A549 (cell line): Measurements from ENCODE around the gene KCNJ1. TPM values are rescaled to one million over a fixed set of nuclear protein-coding genes. Genes with fewer than 3 reads are reported as not detected.

ENCODE experiments used
- ATAC-seq, 2 experiments: fragments of 200-7000 bp in 1 of 2; fragments of >200 bp in 1 of 2; cut with Nextera tagmentation in 1 of 2; cut with Tn5 transposase in 1 of 2; 3 replicates each; pipeline versions ENCODE4 v1.8.0 to v1.9.1; 2018 to 2020; ENCODE audit warnings: mild to moderate bottlenecking in 1 of 2, moderate library complexity in 1 of 2
- CTCF ChIA-PET: fragments of 300-600 bp; sonication (Branson Sonifier 250); formaldehyde crosslinking; extraction: SDS; loops from one replicate; lab custom pipeline; 2021; ENCODE audit warnings: antibody characterized with exemption, inconsistent platforms; lab: Yijun Ruan, JAX
- POLR2A ChIA-PET: fragments of 350-600 bp; formaldehyde crosslinking; extraction: SDS; loops from one replicate; lab custom pipeline; 2021; ENCODE audit warnings: antibody characterized with exemption, inconsistent platforms; lab: Yijun Ruan, JAX
- DNase-seq, 2 experiments: peaks; one replicate each; pipeline versions ENCODE4 v3.0.0 to v3.0.0-alpha.2; 2011 to 2016; ENCODE audit warnings: low read depth in 1 of 2, low spot score in 1 of 2
- FAIRE-seq: peaks from 2 replicates; lab custom pipeline; 2011; peaks lifted over from hg19 to GRCh38; lab: Jason Lieb, UNC
- H3K27ac ChIP-seq, 2 experiments: fragments of >200 bp; sonication (Bioruptor Twin); formaldehyde crosslinking; 3 replicates each; pipeline ENCODE4 v1.5.1; 2016 to 2017
- H3K4me1 ChIP-seq: fragments of >200 bp; sonication (Bioruptor Twin); formaldehyde crosslinking; 3 replicates; pipeline ENCODE4 v1.6.1; 2016
- H3K4me2 ChIP-seq: fragments of >200 bp; sonication (Bioruptor Twin); formaldehyde crosslinking; 3 replicates; pipeline ENCODE4 v1.6.1; 2016
- H3K4me3 ChIP-seq: fragments of >200 bp; sonication (Bioruptor Twin); formaldehyde crosslinking; 3 replicates; pipeline ENCODE4 v1.5.1; 2016
- H3K9me3 ChIP-seq: fragments of >200 bp; sonication (Bioruptor Twin); formaldehyde crosslinking; 3 replicates; pipeline ENCODE4 v1.6.1; 2016
- BHLHE40 ChIP-seq: IDR thresholded peaks from 2 replicates; pipeline ENCODE4 v1.6.1; 2012; ENCODE audit warnings: low read depth, low read length, inconsistent platforms
- CBX2 ChIP-seq: fragments of 200-600 bp; sonication (generic); IDR thresholded peaks from 2 replicates; pipeline ENCODE4 v1.6.1; 2016; ENCODE audit warnings: low read depth, mild to moderate bottlenecking, borderline replicate concordance
- CBX8 ChIP-seq: fragments of 200-600 bp; sonication (generic); IDR thresholded peaks from 2 replicates; pipeline ENCODE4 v1.6.1; 2016
- CEBPB ChIP-seq, 2 experiments: fragments of >200 bp in 1 of 2; sonication (Bioruptor Twin) in 1 of 2; formaldehyde crosslinking in 1 of 2; IDR thresholded peaks; 2 replicates each; pipeline ENCODE4 v1.6.1; 2012 to 2016
- CHD4 ChIP-seq: fragments of 200-600 bp; sonication (generic); IDR thresholded peaks from 2 replicates; pipeline ENCODE4 v1.6.1; 2016; ENCODE audit warnings: antibody characterized with exemption, mild to moderate bottlenecking, borderline replicate concordance
- EHMT2 ChIP-seq: fragments of 200-600 bp; sonication (generic); IDR thresholded peaks from 2 replicates; pipeline ENCODE4 v1.6.1; 2016; ENCODE audit warnings: antibody characterized with exemption, low read depth, mild to moderate bottlenecking, moderate library complexity
- EP300 ChIP-seq, 2 experiments: fragments of >200 bp; sonication (Bioruptor Twin); formaldehyde crosslinking; IDR thresholded peaks; 2 replicates in 1 of 2; 3 replicates in 1 of 2; pipeline ENCODE4 v1.6.1; 2016 to 2017
- FOSL2 ChIP-seq, 2 experiments: fragments of 450-650 bp in 1 of 2; fragments of >200 bp in 1 of 2; sonication (Bioruptor Twin) in 1 of 2; formaldehyde crosslinking; IDR thresholded peaks; 2 replicates each; pipeline versions ENCODE4 v1.5.0 to v1.6.1; 2016 to 2020; ENCODE audit warnings: mild to moderate bottlenecking in 1 of 2, moderate library complexity in 1 of 2
- FOXS1 ChIP-seq: fragments of 250-450 bp; sonication (Bioruptor Pico); IDR thresholded peaks from 2 replicates; pipeline ENCODE4 v1.5.0; 2020; ENCODE audit warnings: mild to moderate bottlenecking, moderate library complexity
- GATA3 ChIP-seq: IDR thresholded peaks from 2 replicates; pipeline ENCODE4 v1.6.1; 2012; ENCODE audit warnings: borderline replicate concordance
- HOXA7 ChIP-seq: fragments of 250-450 bp; sonication (Bioruptor Pico); IDR thresholded peaks from 2 replicates; pipeline ENCODE4 v1.5.0; 2020; ENCODE audit warnings: mild to moderate bottlenecking, moderate library complexity
- HOXB13 ChIP-seq: fragments of 250-450 bp; sonication (Bioruptor Pico); IDR thresholded peaks from 2 replicates; pipeline ENCODE4 v1.5.0; 2020; ENCODE audit warnings: low read depth, mild to moderate bottlenecking, moderate library complexity
- JUNB ChIP-seq: fragments of >200 bp; sonication (Bioruptor Twin); formaldehyde crosslinking; IDR thresholded peaks from 2 replicates; pipeline ENCODE4 v1.6.1; 2016
- KDM5A ChIP-seq: fragments of 200-600 bp; sonication (generic); IDR thresholded peaks from 2 replicates; pipeline ENCODE4 v1.6.1; 2016; ENCODE audit warnings: antibody characterized with exemption, mild to moderate bottlenecking
- MAZ ChIP-seq: fragments of 150-350 bp; IDR thresholded peaks from 2 replicates; pipeline ENCODE4 v1.6.1; 2014; ENCODE audit warnings: antibody characterized with exemption, low read depth, low read length, borderline replicate concordance
- MYC ChIP-seq: IDR thresholded peaks from 2 replicates; pipeline ENCODE4 v1.6.1; 2012; ENCODE audit warnings: mild to moderate bottlenecking, inconsistent platforms, low read length, improper control_type of control experiment, borderline replicate concordance
- NPAS2 ChIP-seq: fragments of 250-450 bp; sonication (Bioruptor Pico); IDR thresholded peaks from 2 replicates; pipeline ENCODE4 v1.8.0; 2022; ENCODE audit warnings: mild to moderate bottlenecking, moderate library complexity, borderline replicate concordance
- PHF8 ChIP-seq: fragments of 200-600 bp; sonication (generic); IDR thresholded peaks from 2 replicates; pipeline ENCODE4 v1.6.1; 2016; ENCODE audit warnings: low read depth, mild to moderate bottlenecking, antibody characterized with exemption, moderate library complexity, borderline replicate concordance
- POLR2A ChIP-seq: IDR thresholded peaks from 2 replicates; pipeline ENCODE4 v1.6.1; 2012; ENCODE audit warnings: mild to moderate bottlenecking, low read length
- POLR2AphosphoS2 ChIP-seq: conservative IDR thresholded peaks from 2 replicates; pipeline ENCODE4 v1.6.1; 2012; ENCODE audit warnings: low read length, improper control_type of control experiment, inconsistent platforms
- RARB ChIP-seq: fragments of 250-450 bp; sonication (Bioruptor Pico); IDR thresholded peaks from 2 replicates; pipeline ENCODE4 v1.8.0; 2021; ENCODE audit warnings: mild to moderate bottlenecking, moderate library complexity
- TFCP2L1 ChIP-seq: fragments of 250-450 bp; sonication (Bioruptor Pico); IDR thresholded peaks from 2 replicates; pipeline ENCODE4 v1.5.0; 2021; ENCODE audit warnings: mild to moderate bottlenecking
- ZNF302 ChIP-seq: fragments of 250-450 bp; sonication (Bioruptor Pico); IDR thresholded peaks from 2 replicates; pipeline ENCODE4 v1.9.0; 2021; ENCODE audit warnings: inconsistent platforms, mild to moderate bottlenecking, moderate library complexity
- WGBS: methylation state at CpG from one replicate; pipeline ENCODE4 v1.1.6; 2017; ENCODE audit errors: missing lambda C conversion rate; 5-methylcytosine and 5-hydroxymethylcytosine counted together
- polyA plus RNA-seq, 4 experiments: library from polyadenylated mRNA; depleted of rRNA in 3 of 4; stranded (reverse); fragments of >200 nt; fragmentation: RNase III in 1 of 4; extraction: RNeasy Plus Mini Kit Qiagen cat#74134 plus additional on column Dnase treatment in 1 of 4; gene quantifications; 2 replicates in 3 of 4; 3 replicates in 1 of 4; pipeline ENCODE4 v1.2.3, GENCODE V29; 2011 to 2017
- TF ChIP-seq, protein P1 (sequence below): fragments of 150-350 bp; IDR thresholded peaks from 2 replicates; pipeline ENCODE4 v1.6.1; 2014; ENCODE audit warnings: low read depth, mild to moderate bottlenecking, low read length
- TF ChIP-seq, protein P2 (sequence below): fragments of 250-450 bp; sonication (Bioruptor Pico); IDR thresholded peaks from 2 replicates; pipeline ENCODE4 v1.5.0; 2021; ENCODE audit warnings: mild to moderate bottlenecking, moderate library complexity, borderline replicate concordance
- TF ChIP-seq, protein P3 (sequence below): fragments of 450-650 bp; IDR thresholded peaks from 2 replicates; pipeline ENCODE4 v1.6.1; 2014; ENCODE audit warnings: antibody characterized with exemption
- TF ChIP-seq, protein P4 (sequence below): IDR thresholded peaks from 2 replicates; pipeline ENCODE4 v1.6.1; 2012; ENCODE audit warnings: low read depth, borderline replicate concordance

KCNJ1 gene
- polyA plus RNA-seq, 2 of the 4 experiments (the other 2 are of a cell fraction), result 0.12 TPM; not detected in 1

DNA sequence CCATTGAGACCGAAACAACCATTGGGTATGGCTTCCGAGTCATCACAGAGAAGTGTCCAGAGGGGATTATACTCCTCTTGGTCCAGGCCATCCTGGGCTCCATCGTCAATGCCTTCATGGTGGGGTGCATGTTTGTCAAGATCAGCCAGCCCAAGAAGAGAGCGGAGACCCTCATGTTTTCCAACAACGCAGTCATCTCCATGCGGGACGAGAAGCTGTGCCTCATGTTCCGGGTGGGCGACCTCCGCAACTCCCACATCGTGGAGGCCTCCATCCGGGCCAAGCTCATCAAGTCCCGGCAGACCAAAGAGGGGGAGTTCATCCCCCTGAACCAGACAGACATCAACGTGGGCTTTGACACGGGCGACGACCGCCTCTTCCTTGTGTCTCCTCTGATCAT, 44.6 kb upstream of the KCNJ1 start (continued):
- TF ChIP-seq, protein P1, sequence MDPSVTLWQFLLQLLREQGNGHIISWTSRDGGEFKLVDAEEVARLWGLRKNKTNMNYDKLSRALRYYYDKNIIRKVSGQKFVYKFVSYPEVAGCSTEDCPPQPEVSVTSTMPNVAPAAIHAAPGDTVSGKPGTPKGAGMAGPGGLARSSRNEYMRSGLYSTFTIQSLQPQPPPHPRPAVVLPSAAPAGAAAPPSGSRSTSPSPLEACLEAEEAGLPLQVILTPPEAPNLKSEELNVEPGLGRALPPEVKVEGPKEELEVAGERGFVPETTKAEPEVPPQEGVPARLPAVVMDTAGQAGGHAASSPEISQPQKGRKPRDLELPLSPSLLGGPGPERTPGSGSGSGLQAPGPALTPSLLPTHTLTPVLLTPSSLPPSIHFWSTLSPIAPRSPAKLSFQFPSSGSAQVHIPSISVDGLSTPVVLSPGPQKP, result no peak
- TF ChIP-seq MAZ (no peak), TFCP2L1 (CRISPR knock-in tag) (no peak), PHF8 (no peak), POLR2A (no peak), GATA3 (no peak)

DNA sequence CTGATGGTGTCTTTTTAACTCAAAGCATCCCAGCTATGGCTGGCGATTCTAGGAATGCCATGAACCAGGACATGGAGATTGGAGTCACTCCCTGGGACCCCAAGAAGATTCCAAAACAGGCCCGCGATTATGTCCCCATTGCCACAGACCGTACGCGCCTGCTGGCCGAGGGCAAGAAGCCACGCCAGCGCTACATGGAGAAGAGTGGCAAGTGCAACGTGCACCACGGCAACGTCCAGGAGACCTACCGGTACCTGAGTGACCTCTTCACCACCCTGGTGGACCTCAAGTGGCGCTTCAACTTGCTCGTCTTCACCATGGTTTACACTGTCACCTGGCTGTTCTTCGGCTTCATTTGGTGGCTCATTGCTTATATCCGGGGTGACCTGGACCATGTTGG, 44.1 kb upstream of the KCNJ1 start:
- Histone ChIP-seq H3K27ac (no peak overlapping the region), H3K4me3 (no peak overlapping the region), H3K9me3 (no peaks in the 10 kb centered on the region), H3K4me2 (no peak overlapping the region), H3K4me1 (peaks cover 15% of the 10 kb centered on the region)
- ChIA-PET CTCF (interaction anchor here (0.6 kb wide), 2 partner anchors 81 to 970 kb away, joined by 3 to 5 read pairs; no protein-coding TSS in a partner anchor), POLR2A (interaction anchor here (0.5 kb wide), 2 partner anchors 132 to 950 kb away, joined by 3 to 7 read pairs; no protein-coding TSS in a partner anchor)
- ATAC-seq, result no peak
- FAIRE-seq, result no peak
- WGBS, result 85% methylated on average over 16 of the region's 17 CpGs
- no peak for TF ChIP-seq GATA3
- no peak for TF ChIP-seq HOXB13 (CRISPR knock-in tag)
- TF ChIP-seq PHF8, result no peak
- TF ChIP-seq KDM5A, result no peak
- no peak for TF ChIP-seq FOXS1 (CRISPR knock-in tag)
- TF ChIP-seq, protein P2, sequence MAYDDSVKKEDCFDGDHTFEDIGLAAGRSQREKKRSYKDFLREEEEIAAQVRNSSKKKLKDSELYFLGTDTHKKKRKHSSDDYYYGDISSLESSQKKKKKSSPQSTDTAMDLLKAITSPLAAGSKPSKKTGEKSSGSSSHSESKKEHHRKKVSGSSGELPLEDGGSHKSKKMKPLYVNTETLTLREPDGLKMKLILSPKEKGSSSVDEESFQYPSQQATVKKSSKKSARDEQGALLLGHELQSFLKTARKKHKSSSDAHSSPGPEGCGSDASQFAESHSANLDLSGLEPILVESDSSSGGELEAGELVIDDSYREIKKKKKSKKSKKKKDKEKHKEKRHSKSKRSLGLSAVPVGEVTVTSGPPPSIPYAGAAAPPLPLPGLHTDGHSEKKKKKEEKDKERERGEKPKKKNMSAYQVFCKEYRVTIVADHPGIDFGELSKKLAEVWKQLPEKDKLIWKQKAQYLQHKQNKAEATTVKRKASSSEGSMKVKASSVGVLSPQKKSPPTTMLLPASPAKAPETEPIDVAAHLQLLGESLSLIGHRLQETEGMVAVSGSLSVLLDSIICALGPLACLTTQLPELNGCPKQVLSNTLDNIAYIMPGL, result no peak
- TF ChIP-seq BHLHE40, result no peak
- no peak for TF ChIP-seq CBX2
- TF ChIP-seq FOSL2 (IDR thresholded peaks at IDR 0.05), result no peak
- no peak for TF ChIP-seq FOSL2 (CRISPR knock-in tag; IDR thresholded peaks at IDR 0.05)
- no peak for TF ChIP-seq EP300 (IDR thresholded peaks at IDR 0.05)
- no peak for TF ChIP-seq ZNF302
- no peak for TF ChIP-seq CBX8
- no peak for DNase-seq

DNA sequence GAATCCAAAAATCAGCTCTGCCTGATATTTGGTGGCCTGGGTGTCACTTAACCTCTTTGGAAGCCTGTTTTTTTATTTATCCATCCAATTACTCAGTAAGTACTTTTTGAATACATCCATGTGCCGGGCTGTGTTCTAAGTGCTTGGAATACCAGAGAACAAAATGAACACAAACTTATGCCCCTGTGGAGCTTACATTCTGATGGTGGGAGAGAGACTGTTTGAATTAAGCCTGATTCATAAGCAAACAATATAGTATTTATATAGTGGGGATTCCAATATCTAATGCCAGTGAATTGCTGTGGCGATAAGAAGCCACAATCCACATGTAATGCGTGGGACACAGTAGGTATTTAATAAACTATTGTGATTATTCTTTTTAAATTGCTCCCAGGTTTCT, 43.5 kb upstream of the KCNJ1 start:
- Histone ChIP-seq H3K9me3 (no peaks in the 10 kb centered on the region), H3K27ac (no peak overlapping the region), H3K4me1 (peaks cover 15% of the 10 kb centered on the region), H3K4me3 (no peak overlapping the region), H3K4me2 (no peak overlapping the region)
- POLR2A ChIA-PET, result interaction anchor here (0.5 kb wide), 1 partner anchor 132 kb away, joined by 7 read pairs; no protein-coding TSS in a partner anchor
- WGBS, result 81% methylated on average over 3 of the region's 3 CpGs
- FAIRE-seq, result no peak
- TF ChIP-seq NPAS2 (CRISPR knock-in tag) (no peak), JUNB (no peak), POLR2AphosphoS2 (no peak), GATA3 (no peak), EP300 (IDR thresholded peaks at IDR 0.05) (no peak), RARB (CRISPR knock-in tag) (no peak), CBX8 (no peak), CBX2 (no peak), HOXA7 (CRISPR knock-in tag) (no peak), MYC (no peak), FOSL2 (IDR thresholded peaks at IDR 0.05) (no peak), FOSL2 (CRISPR knock-in tag; IDR thresholded peaks at IDR 0.05) (no peak), EHMT2 (no peak), CHD4 (no peak), KDM5A (no peak), CEBPB (IDR thresholded peaks at IDR 0.05) (no peak)
- TF ChIP-seq, protein P3, sequence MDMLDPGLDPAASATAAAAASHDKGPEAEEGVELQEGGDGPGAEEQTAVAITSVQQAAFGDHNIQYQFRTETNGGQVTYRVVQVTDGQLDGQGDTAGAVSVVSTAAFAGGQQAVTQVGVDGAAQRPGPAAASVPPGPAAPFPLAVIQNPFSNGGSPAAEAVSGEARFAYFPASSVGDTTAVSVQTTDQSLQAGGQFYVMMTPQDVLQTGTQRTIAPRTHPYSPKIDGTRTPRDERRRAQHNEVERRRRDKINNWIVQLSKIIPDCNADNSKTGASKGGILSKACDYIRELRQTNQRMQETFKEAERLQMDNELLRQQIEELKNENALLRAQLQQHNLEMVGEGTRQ, result no peak
- TF ChIP-seq, protein P4, sequence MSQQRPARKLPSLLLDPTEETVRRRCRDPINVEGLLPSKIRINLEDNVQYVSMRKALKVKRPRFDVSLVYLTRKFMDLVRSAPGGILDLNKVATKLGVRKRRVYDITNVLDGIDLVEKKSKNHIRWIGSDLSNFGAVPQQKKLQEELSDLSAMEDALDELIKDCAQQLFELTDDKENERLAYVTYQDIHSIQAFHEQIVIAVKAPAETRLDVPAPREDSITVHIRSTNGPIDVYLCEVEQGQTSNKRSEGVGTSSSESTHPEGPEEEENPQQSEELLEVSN, result no peak
- TF ChIP-seq, protein P1, result no peak
- no peak for DNase-seq
- CTCF ChIA-PET, result interaction anchor here (0.6 to 5.1 kb wide), 3 partner anchors 25 to 82 kb away, joined by 4 to 57 read pairs (median 5); no protein-coding TSS in a partner anchor
- no peak for ATAC-seq
